Gastrocnemius medialis (tissue), 4 donors: ENCODE results near the gene RASD1. TPM values are rescaled to one million over a fixed set of nuclear protein-coding genes. Genes with fewer than 3 reads are reported as not detected.

Experiments
- ATAC-seq, 2 donors: fragments of 150-250 bp; one replicate each; pipeline ENCODE4 v1.9.1; 2016
- DNase-seq, 2 donors: peaks; one replicate each; pipeline ENCODE4 v3.0.0-alpha.2; 2019
- H3K27ac ChIP-seq, 4 donors: fragments of 200-600 bp; sonication (generic); 1 replicate in 1 of 4; 2 replicates in 3 of 4; pipeline ENCODE4 v1.5.1; 2016 to 2018; ENCODE audit warnings: mild to moderate bottlenecking in 2 of 4, moderate library complexity in 1 of 4
- H3K27me3 ChIP-seq, 3 donors: fragments of 200-600 bp; sonication (generic) in 2 of 3; 1 replicate in 1 of 3; 2 replicates in 2 of 3; pipeline versions ENCODE4 v1.5.1 to v1.6.0; 2016 to 2019; ENCODE audit warnings: mild to moderate bottlenecking in 1 of 3, moderate library complexity in 1 of 3
- H3K36me3 ChIP-seq, 2 donors: fragments of 200-600 bp; sonication (generic) in 1 of 2; one replicate each; pipeline ENCODE4 v1.5.1; 2017 to 2018
- H3K4me1 ChIP-seq, 2 donors: fragments of 200-600 bp; sonication (generic) in 1 of 2; one replicate each; pipeline ENCODE4 v1.5.1; 2016 to 2017; ENCODE audit warnings: mild to moderate bottlenecking in 2 of 2
- H3K4me3 ChIP-seq, 4 donors: fragments of 200-600 bp; sonication (generic) in 3 of 4; 1 replicate in 1 of 4; 2 replicates in 3 of 4; pipeline ENCODE4 v1.5.1; 2016 to 2019; ENCODE audit warnings: mild to moderate bottlenecking in 2 of 4
- H3K9me3 ChIP-seq, 3 donors: fragments of 200-600 bp; sonication (generic) in 2 of 3; 1 replicate in 1 of 3; 2 replicates in 2 of 3; pipeline ENCODE4 v1.5.1; 2016 to 2019
- CTCF ChIP-seq, 5 experiments: fragments of 450-650 bp in 3 of 5; fragments of 200-600 bp in 2 of 5; sonication (generic) in 2 of 5; IDR thresholded peaks in 4 of 5; conservative IDR thresholded peaks in 1 of 5; 1 replicate in 4 of 5; 2 replicates in 1 of 5; pipeline ENCODE4 v1.5.1; 2016 to 2019; ENCODE audit warnings: antibody characterized with exemption in 5 of 5, mild to moderate bottlenecking in 3 of 5, moderate library complexity in 3 of 5
- POLR2A ChIP-seq, 2 donors: fragments of 450-650 bp; IDR thresholded peaks; one replicate each; pipeline ENCODE4 v1.6.1; 2017; ENCODE audit warnings: antibody characterized with exemption in 2 of 2, mild to moderate bottlenecking in 2 of 2, moderate library complexity in 2 of 2
- in situ Hi-C, 4 donors: fragments of 200-750 bp; cut with MboI; loops; one replicate each; pipeline versions ENCODE4 v1.15.0 to v1.8.0; 2017; ENCODE audit warnings: low sequenced_read_pairs in 4 of 4
- intact Hi-C: fragments of 100-400 bp; cut with DNase I; formaldehyde crosslinking; loops from one replicate; pipeline ENCODE4 v1.15.1; 2023; ENCODE audit warnings: low total_unique reads
- total RNA-seq, 4 donors: library from RNA; depleted of rRNA; stranded (reverse); fragments of >200 nt; gene quantifications; one replicate each; pipeline versions ENCODE4 v1.1.0 to v1.2.3, GENCODE V29; 2016

Gene RASD1
- total RNA-seq, 4 donors from 2014 or later = 61.3 to 264 (median 102) TPM

- peaks cover 24 to 38% of the 10 kb centered on the region in 2 donors for H3K4me1 ChIP-seq
- DNase-seq (no peak), ATAC-seq (no peak)
- TF ChIP-seq POLR2A (IDR thresholded peaks at IDR 0.05) (no peak), CTCF (IDR thresholded peaks at IDR 0.05 in 4 of 5, conservative IDR thresholded peaks at IDR 0.05 in 1 of 5) (no peak)
- no peaks in the 10 kb centered on the region for H3K36me3 ChIP-seq
- H3K9me3 ChIP-seq = no peaks in the 10 kb centered on the region
- H3K4me3 ChIP-seq = no peak overlapping the region
- H3K27me3 ChIP-seq = no peaks in the 10 kb centered on the region
- in situ Hi-C loops (no loop called here), intact Hi-C loops (loop anchor here (1.0 kb wide), 1 partner anchor 39 kb away; no protein-coding TSS in a partner anchor)
- peak overlapping the region; percentile 86 to 97 (median 92) for H3K27ac ChIP-seq
Observed at GRCh38 chr17:17527956-17528500, 31.8 kb upstream of the RASD1 start.

GRCh38 chr17:17527534-17527933, 31.3 kb upstream of the RASD1 start:
- Histone ChIP-seq H3K4me1 (peaks cover 24 to 38% of the 10 kb centered on the region in 2 donors), H3K27ac (peak overlapping the region; percentile 86 to 97 (median 92)), H3K4me3 (peak overlapping the region in 1 of 4 donors; percentile 2), H3K9me3 (no peaks in the 10 kb centered on the region), H3K27me3 (no peaks in the 10 kb centered on the region), H3K36me3 (no peaks in the 10 kb centered on the region)
- intact Hi-C loops (loop anchor here (1.0 kb wide), 1 partner anchor 40 kb away; no protein-coding TSS in a partner anchor), in situ Hi-C loops (no loop called here)
- DNase-seq = peak; percentile 60 to 68
- no peak for TF ChIP-seq CTCF (IDR thresholded peaks at IDR 0.05 in 4 of 5, conservative IDR thresholded peaks at IDR 0.05 in 1 of 5)
- TF ChIP-seq POLR2A (IDR thresholded peaks at IDR 0.05) = peak; percentile 19 to 39
- peak; percentile 41 to 42 for ATAC-seq

GRCh38 chr17:17526369-17526768, 30.2 kb upstream of the RASD1 start:
- Histone ChIP-seq H3K27ac (peak overlapping the region; percentile 86 to 97 (median 92)), H3K9me3 (no peaks in the 10 kb centered on the region), H3K4me3 (peak overlapping the region in 1 of 4 donors; percentile 33), H3K4me1 (peaks cover 24 to 38% of the 10 kb centered on the region in 2 donors), H3K27me3 (no peaks in the 10 kb centered on the region), H3K36me3 (no peaks in the 10 kb centered on the region)
- in situ Hi-C loops (no loop called here), intact Hi-C loops (loop anchor here (1.0 kb wide), 1 partner anchor 29 kb away; no protein-coding TSS in a partner anchor)
- ATAC-seq (peak; percentile 70 to 83), DNase-seq (peak; percentile 94 to 96)
- peak in 1 of 5 experiments; percentile 16 for TF ChIP-seq CTCF (IDR thresholded peaks at IDR 0.05 in 4 of 5, conservative IDR thresholded peaks at IDR 0.05 in 1 of 5)
- TF ChIP-seq POLR2A (IDR thresholded peaks at IDR 0.05) = peak; percentile 12 to 49

DNA sequence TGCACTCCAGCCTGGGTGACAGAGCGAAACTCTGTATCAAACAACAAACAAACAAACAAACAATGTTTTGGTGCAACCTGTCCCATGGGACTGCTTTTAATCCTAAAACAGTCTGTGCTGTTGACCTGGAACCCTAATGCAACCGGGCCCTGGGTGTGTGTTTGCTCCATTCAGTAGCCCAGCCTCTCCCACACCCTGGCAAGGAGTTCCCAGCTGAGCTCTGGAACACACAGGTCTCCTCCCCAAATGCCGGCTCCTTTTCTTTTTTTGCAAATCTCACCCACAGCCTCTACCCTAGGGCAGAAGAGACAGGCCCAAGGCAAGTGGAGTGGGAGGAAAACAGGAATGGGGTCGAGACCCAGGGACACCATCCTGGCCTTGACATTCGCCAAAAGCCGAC, 29.8 kb upstream of the RASD1 start:
- Histone ChIP-seq H3K9me3 (no peaks in the 10 kb centered on the region), H3K4me3 (peak overlapping the region in 1 of 4 donors; percentile 33), H3K27ac (peak overlapping the region; percentile 86 to 97 (median 92)), H3K36me3 (no peaks in the 10 kb centered on the region), H3K4me1 (peaks cover 24 to 38% of the 10 kb centered on the region in 2 donors), H3K27me3 (no peaks in the 10 kb centered on the region)
- ATAC-seq (peak; percentile 44 to 76), DNase-seq (peak; percentile 64 to 83)
- TF ChIP-seq POLR2A (IDR thresholded peaks at IDR 0.05) = no peak
- no peak for TF ChIP-seq CTCF (IDR thresholded peaks at IDR 0.05 in 4 of 5, conservative IDR thresholded peaks at IDR 0.05 in 1 of 5)
- intact Hi-C loops = loop anchor here (1.0 kb wide), 1 partner anchor 29 kb away; no protein-coding TSS in a partner anchor
- in situ Hi-C loops = no loop called here
